BE2C (cell line): ENCODE data around the gene GALNT7.

Source experiments
- DNase-seq: peaks from one replicate; pipeline ENCODE4 v3.0.0-alpha.2; 2020
- H3K27me3 ChIP-seq: fragments of 250-450 bp; sonication (Bioruptor Pico); 2 replicates; pipeline ENCODE4 v1.5.1; 2020; ENCODE audit warnings: mild to moderate bottlenecking
- H3K36me3 ChIP-seq: fragments of 250-450 bp; sonication (Bioruptor Pico); 2 replicates; pipeline ENCODE4 v1.5.1; 2020; ENCODE audit warnings: mild to moderate bottlenecking
- H3K4me1 ChIP-seq: fragments of 250-450 bp; sonication (Bioruptor Pico); 2 replicates; pipeline ENCODE4 v1.5.1; 2020
- H3K4me3 ChIP-seq: 2 replicates; pipeline ENCODE4 v1.5.1; 2011; ENCODE audit warnings: low read depth, low read length
- H3K9me3 ChIP-seq: fragments of 250-450 bp; sonication (Bioruptor Pico); 2 replicates; pipeline ENCODE4 v1.5.1; 2020
- TF ChIP-seq, protein P1 (sequence below): IDR thresholded peaks from 2 replicates; pipeline ENCODE4 v1.5.1; 2012; ENCODE audit warnings: mild to moderate bottlenecking, low read depth, low read length

Gene GALNT7

DNA sequence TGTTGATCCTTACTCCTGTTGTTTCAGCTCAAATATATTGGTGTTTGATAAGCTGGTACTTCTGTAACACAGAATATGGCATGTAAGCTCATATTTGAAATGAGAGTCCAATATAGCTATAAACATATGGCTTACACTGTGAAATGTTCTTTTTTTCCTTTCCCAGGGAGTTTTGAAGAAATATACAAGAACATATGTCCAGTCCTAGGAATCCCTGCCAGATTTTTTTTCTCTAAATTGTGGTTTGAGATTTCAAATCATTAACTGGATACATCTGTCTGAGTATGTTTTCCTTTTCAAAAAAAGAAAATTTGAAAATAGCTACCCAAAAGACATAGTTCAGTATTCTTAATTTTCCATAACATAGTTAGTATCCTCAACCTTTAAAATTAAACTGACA lies 105.3 kb downstream of the GALNT7 start:
- peaks cover 10% of the 10 kb centered on the region for H3K4me1 ChIP-seq
- no peak for DNase-seq
- TF ChIP-seq, protein P1, sequence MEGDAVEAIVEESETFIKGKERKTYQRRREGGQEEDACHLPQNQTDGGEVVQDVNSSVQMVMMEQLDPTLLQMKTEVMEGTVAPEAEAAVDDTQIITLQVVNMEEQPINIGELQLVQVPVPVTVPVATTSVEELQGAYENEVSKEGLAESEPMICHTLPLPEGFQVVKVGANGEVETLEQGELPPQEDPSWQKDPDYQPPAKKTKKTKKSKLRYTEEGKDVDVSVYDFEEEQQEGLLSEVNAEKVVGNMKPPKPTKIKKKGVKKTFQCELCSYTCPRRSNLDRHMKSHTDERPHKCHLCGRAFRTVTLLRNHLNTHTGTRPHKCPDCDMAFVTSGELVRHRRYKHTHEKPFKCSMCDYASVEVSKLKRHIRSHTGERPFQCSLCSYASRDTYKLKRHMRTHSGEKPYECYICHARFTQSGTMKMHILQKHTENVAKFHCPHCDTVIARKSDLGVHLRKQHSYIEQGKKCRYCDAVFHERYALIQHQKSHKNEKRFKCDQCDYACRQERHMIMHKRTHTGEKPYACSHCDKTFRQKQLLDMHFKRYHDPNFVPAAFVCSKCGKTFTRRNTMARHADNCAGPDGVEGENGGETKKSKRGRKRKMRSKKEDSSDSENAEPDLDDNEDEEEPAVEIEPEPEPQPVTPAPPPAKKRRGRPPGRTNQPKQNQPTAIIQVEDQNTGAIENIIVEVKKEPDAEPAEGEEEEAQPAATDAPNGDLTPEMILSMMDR, result no peak
- no peaks in the 10 kb centered on the region for H3K9me3 ChIP-seq
- H3K27me3 ChIP-seq, result no peaks in the 10 kb centered on the region
- no peaks in the 10 kb centered on the region for H3K36me3 ChIP-seq
- H3K4me3 ChIP-seq, result no peak overlapping the region

DNA sequence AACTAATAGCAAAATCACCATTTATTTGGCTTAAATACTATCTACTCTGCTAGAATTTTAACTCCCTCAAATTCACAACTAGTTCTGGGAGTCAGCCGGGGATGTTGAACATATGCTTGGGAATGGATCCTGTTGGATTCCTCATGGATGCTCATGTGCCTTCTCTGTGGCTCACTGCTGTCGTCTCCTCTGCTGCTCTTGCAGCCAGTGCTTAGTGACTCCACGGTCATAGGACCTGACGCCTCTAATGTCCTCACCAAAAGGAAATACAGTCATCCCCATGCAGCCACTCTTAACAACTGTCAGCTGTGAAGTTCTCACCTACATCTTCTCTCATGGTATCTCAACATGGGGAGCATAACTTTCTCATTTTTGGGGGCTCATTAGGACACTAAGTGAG lies 106.1 kb downstream of the GALNT7 start:
- peaks cover 2% of the 10 kb centered on the region; the same call in 1 of the 2 replicates for H3K4me1 ChIP-seq
- H3K27me3 ChIP-seq, result no peaks in the 10 kb centered on the region
- TF ChIP-seq, protein P1, result no peak
- H3K4me3 ChIP-seq, result no peak overlapping the region
- no peak for DNase-seq
- H3K9me3 ChIP-seq, result no peaks in the 10 kb centered on the region
- H3K36me3 ChIP-seq, result no peaks in the 10 kb centered on the region

DNA sequence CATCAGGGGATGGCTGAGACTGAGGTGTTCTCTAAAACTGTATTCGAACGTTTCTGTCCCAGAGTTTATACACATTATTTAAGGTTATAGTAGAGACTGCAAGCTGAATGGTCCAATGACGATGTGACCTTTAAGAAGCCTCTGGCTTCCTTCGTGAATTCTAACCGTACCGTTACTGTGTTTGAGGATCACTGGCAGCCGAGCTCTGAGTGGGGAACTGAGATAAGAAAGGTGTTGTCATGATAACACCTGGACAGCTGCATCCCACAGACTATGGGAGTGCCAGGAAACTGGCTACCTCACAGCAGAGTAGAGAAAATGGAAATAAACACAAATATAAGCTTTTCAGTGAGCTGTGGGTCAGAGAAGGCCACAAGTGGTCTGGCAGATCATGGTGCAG lies 106.5 kb downstream of the GALNT7 start:
- Histone ChIP-seq H3K27me3 (no peaks in the 10 kb centered on the region), H3K9me3 (no peaks in the 10 kb centered on the region), H3K4me3 (no peak overlapping the region), H3K4me1 (no peaks in the 10 kb centered on the region; the same call in 1 of the 2 replicates), H3K36me3 (no peaks in the 10 kb centered on the region)
- DNase-seq, result no peak
- TF ChIP-seq, protein P1, result no peak

DNA sequence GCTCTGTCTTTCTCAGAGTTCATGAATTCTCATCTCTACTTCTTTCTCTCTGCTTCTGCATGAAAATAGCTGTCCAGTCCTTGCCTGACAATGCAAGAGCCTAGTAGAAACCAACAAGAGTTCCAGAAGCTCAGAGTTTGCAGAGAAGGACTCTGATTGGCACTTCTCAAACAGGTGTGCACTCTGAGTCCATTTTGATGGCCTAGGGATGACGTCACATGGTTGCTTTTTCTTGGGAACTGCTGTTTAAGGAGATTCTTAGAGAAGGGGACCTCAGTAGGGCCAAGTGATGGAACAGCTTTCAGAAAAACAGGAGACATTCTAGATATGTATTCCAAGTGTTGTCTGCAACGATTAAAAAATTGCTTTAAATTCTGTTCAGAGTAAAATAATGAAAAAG lies 108.7 kb downstream of the GALNT7 start:
- no peak for DNase-seq
- Histone ChIP-seq H3K9me3 (no peaks in the 10 kb centered on the region), H3K4me1 (no peaks in the 10 kb centered on the region), H3K4me3 (no peak overlapping the region), H3K36me3 (no peaks in the 10 kb centered on the region), H3K27me3 (no peaks in the 10 kb centered on the region)
- TF ChIP-seq, protein P1, result no peak

DNA sequence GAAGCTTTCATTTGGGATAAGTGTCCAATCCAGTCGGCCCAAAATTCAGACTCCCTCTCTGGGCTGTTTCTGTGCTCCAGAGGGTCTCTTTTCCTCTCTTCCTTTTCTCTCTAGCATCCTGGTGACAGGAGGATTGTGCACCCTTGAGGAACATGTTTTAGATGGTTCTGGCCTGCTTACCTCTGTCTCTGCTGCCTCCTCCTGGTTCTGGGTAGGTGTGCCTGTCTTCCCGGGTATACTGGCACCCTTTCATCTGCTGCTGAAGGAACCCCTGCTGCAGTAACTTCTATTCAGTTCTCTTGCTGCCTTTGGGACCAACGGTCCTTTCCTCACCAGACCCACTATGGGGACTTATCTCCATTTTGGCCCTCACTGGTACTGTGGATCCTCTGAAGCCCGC lies 112.4 kb downstream of the GALNT7 start:
- Histone ChIP-seq H3K4me3 (no peak overlapping the region), H3K36me3 (no peaks in the 10 kb centered on the region), H3K27me3 (no peaks in the 10 kb centered on the region), H3K4me1 (no peaks in the 10 kb centered on the region), H3K9me3 (no peaks in the 10 kb centered on the region)
- DNase-seq, result no peak
- TF ChIP-seq, protein P1, result peak; percentile 32

DNA sequence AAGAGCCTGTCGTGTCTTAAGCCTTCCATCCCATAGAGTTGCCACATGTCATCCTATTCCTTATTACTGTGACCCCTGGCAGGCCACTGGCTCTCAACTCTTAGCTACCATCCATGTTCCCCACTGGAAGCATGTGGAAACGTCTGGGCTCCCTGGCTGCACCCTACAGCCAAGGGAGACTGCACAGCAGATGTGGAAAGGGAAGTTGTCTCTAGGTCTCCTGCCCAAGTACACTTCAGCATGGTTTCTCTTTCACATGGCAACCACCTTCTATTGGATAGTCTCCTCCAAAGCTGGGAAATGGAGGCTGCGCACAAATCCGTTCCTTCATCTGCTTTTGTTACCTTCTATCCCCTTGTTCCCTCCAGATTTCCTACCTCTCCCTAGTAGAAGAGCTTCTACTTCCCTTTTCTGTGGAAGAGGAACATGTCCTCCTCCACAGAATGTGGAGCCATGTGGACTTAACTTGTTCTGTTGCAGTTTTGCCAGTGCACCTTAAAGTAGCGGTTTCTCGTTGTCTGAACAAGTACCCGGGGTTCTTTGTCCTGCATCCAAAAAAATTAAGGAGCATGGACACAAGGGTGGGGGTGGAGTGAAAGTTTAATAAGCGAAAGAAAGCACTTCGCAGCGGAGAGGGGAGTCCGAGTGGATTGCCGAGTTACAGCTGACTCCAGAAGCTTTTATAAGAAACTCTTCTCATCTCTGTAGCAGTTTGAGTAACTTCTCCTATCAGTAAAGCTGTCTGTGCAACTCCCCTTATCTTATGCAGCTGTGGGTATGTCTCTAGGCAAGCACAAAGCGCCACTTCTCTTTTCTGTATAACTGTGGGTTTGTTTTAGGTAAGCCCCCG lies 113.0 kb downstream of the GALNT7 start:
- no peaks in the 10 kb centered on the region for H3K27me3 ChIP-seq
- TF ChIP-seq, protein P1, result no peak
- no peak overlapping the region for H3K4me3 ChIP-seq
- H3K36me3 ChIP-seq, result no peaks in the 10 kb centered on the region
- no peak for DNase-seq
- no peaks in the 10 kb centered on the region for H3K4me1 ChIP-seq
- H3K9me3 ChIP-seq, result no peaks in the 10 kb centered on the region
